GM21529 (cell line): Measurements from ENCODE around the gene OR10D3.
"Not testable (repeated sequence)": the region's sequence is repeated elsewhere in the genome, so short reads cannot be mapped to it uniquely, and the experiment has no call there.

Source experiments
- ATAC-seq: cut with Tn5 transposase; IDR thresholded peaks from one replicate; pipeline ENCODE4 v1.9.1; 2021; ENCODE audit not compliant: unreplicated experiment

OR10D3 gene

GRCh38 chr11:124194293-124195188 lies 11.4 kb downstream of the OR10D3 start:
- no peak for ATAC-seq

GRCh38 chr11:124195189-124195734 lies 12.1 kb downstream of the OR10D3 start:
- ATAC-seq = peak; percentile 86

- ATAC-seq = no peak
Observed at GRCh38 chr11:124197999-124198398, 14.9 kb downstream of the OR10D3 start.

GRCh38 chr11:124198897-124199296 lies 15.8 kb downstream of the OR10D3 start:
- no peak for ATAC-seq

- ATAC-seq = no peak
Observed at GRCh38 chr11:124199702-124200101, 16.6 kb downstream of the OR10D3 start.

GRCh38 chr11:124200671-124201070 lies 17.5 kb downstream of the OR10D3 start:
- no peak for ATAC-seq

- no peak for ATAC-seq
Observed at GRCh38 chr11:124202951-124203350, 19.8 kb downstream of the OR10D3 start.

- no peak for ATAC-seq
Observed at GRCh38 chr11:124204008-124204407, 20.9 kb downstream of the OR10D3 start.

GRCh38 chr11:124207102-124207792 lies 24.1 kb downstream of the OR10D3 start:
- ATAC-seq = no peak

GRCh38 chr11:124209824-124210357 lies 26.7 kb downstream of the OR10D3 start:
- ATAC-seq = no peak

- ATAC-seq = no peak
Observed at GRCh38 chr11:124210421-124210820, 27.3 kb downstream of the OR10D3 start.

GRCh38 chr11:124211321-124211720 lies 28.2 kb downstream of the OR10D3 start:
- no peak for ATAC-seq

GRCh38 chr11:124214027-124214426 lies 30.9 kb downstream of the OR10D3 start:
- ATAC-seq = no peak

- ATAC-seq = no peak
Observed at GRCh38 chr11:124219126-124219525, 36.0 kb downstream of the OR10D3 start.

GRCh38 chr11:124222407-124222806 lies 39.3 kb downstream of the OR10D3 start:
- no peak for ATAC-seq

- not testable (repeated sequence) for ATAC-seq
Observed at GRCh38 chr11:124224618-124225423, 41.7 kb downstream of the OR10D3 start.

- no peak for ATAC-seq
Observed at GRCh38 chr11:124225471-124225870, 42.3 kb downstream of the OR10D3 start.

- no peak for ATAC-seq
Observed at GRCh38 chr11:124233376-124233775, 50.2 kb downstream of the OR10D3 start.
